Ramos (cell line): ENCODE results near the gene PRR33.

Experiments
- in situ Hi-C: fragments of 300-500 bp; cut with MboI; formaldehyde crosslinking; loops from one replicate; pipeline ENCODE4 v1.14.3; 2022; ENCODE audit warnings: low sequenced_read_pairs; ENCODE audit not compliant: unreplicated experiment

PRR33 gene

GRCh38 chr11:1918436-1919315 lies 27.0 kb upstream of the PRR33 start:
- in situ Hi-C loops, result loop anchor here (5.0 kb wide), 1 partner anchor 36 kb away; no protein-coding TSS in a partner anchor

- in situ Hi-C loops, result loop anchor here (5.0 kb wide), 1 partner anchor 35 kb away; no protein-coding TSS in a partner anchor
These were observed 26.1 kb upstream of the PRR33 start for GRCh38 chr11:1917523-1918435.

DNA sequence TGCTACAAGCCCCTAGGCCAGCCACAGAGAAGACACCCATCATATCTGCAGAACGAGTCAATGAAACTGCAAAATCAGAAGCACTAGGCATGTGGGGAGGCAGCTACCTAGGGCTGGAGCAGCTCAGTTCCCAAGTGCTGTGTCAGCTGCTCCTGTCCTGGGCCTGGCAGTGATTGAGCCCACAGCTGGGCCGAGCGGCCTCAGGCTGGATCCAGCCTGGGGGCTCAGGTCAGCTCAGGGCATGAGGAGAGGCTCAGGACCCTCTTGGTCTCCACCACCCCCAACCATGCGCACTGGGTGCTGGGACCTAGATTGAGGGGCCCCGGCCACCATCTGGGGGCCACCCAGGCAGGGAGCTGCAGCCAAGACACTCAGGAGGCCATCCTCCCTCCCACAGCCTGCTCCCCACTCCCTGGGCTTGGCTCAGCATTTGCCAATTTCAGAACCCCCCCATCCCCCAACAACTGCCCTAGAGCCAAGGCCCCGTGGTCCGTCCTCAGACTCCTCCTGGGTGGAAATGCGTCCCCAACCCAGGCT lies 25.4 kb upstream of the PRR33 start:
- in situ Hi-C loops, result loop anchor here (5.0 kb wide), 1 partner anchor 35 kb away; no protein-coding TSS in a partner anchor

- in situ Hi-C loops, result loop anchor here (5.0 kb wide), 1 partner anchor 34 kb away; no protein-coding TSS in a partner anchor
These were observed 24.7 kb upstream of the PRR33 start for GRCh38 chr11:1916132-1916985.

GRCh38 chr11:1915795-1916131 lies 24.1 kb upstream of the PRR33 start:
- in situ Hi-C loops, result loop anchor here (5.0 kb wide), 1 partner anchor 33 kb away; no protein-coding TSS in a partner anchor

GRCh38 chr11:1913271-1914060 lies 21.8 kb upstream of the PRR33 start:
- in situ Hi-C loops, result no loop called here

DNA sequence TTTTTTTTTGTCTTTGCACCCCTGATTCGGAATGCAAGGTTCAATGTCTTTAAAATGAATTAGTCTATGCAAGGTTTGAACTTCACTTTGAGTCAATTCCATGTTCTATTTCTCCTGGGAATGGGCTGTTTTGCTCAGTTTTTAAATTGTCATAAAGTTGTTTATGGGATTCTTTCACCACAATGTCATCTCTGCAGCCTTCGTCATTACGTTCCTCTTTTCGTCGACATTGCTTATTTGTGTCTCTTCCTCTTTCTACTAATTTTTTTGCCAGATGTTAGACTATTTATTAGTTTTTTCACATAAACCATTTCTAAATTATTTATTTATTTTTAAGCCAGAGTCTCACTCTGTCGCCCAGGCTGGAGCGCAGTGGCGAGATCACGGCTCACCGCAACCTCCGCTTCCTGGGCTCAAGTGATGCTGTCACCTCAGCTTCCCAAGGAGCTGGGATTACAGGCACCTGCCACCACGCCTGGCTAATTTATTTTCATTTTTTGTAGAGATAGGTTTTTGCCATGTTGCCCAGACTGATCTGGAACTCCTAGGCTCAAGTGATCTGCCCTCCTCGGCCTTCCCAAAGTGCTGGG lies 20.7 kb upstream of the PRR33 start:
- in situ Hi-C loops, result no loop called here

DNA sequence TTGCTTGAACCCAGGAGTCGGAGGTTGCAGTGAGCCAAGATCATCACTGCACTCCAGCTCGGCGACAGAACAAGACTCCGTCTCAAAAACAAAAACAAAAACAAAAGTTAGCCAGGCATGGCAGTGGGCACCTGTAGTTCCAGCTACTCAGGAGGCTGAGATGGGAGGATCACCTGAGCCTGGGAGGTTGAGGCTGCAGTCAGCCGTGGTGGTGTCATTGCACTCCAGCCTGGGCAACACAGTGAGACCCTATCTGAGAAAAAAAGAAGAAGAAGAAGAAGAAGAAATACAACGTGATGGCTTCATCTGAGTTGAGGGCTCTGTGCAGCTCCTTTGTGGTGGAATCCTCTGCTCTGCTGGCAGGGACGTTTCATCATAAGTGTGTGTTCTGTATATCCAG lies 17.8 kb upstream of the PRR33 start:
- in situ Hi-C loops, result no loop called here

DNA sequence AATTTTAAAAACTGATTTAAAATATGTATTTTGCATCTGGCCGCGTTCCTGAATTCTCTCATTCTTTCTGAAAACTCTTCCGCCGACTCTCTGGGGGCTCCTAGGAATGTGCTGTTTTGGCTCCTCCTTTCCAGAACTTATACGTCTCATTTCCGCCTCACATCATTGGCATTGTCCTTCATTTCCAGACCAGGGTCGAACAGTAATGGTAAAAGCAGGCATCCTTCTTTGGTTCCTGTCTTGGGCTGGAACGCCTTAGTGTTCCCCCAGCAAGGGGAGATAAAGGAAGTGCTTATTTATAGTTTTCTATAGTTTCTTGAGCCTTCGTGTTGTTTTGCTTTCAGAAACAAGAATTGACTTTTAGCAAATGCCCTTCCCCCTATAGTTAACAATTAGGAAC lies 16.9 kb upstream of the PRR33 start:
- in situ Hi-C loops, result no loop called here

DNA sequence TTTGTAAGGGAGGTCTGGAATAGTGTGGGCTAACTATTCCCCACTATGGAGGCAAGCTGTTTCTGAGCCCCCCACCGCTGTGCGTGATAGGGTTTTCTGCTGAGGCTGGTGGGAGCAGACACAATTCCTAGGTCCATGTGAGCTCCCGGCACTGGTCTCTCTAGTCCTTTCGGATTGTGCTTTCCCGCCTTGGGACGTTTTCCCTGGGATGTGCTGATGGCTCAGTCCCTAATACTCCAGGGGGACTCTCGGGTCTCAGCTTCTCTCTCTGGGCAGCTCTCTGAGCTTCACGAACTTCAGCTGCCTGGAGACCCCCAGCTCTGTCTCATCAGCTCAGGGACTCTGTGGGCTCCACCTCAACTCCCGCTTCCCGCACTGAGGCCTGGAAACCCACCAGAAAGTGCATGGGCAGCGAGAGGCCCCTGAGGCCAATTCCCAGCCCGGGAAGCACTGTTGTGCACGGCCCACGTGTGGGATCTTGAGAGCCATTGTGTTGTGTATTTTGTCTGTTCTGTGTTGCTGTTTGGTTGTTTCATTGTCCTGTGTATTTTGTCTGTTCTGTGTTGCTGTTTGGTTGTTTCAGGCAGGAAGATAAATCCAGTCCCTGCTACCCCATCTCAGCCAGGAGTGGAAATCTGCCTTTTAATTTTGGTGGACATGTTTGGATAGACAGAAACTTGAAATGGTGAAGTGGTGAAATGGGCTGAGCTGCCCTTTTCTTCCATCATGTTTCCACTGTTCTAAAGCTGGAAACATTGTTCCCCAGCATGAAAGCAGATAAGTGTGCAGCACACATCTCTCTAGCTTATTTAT lies 15.1 kb upstream of the PRR33 start:
- in situ Hi-C loops, result no loop called here

- in situ Hi-C loops, result no loop called here
These were observed 14.5 kb upstream of the PRR33 start for GRCh38 chr11:1906181-1906580.

DNA sequence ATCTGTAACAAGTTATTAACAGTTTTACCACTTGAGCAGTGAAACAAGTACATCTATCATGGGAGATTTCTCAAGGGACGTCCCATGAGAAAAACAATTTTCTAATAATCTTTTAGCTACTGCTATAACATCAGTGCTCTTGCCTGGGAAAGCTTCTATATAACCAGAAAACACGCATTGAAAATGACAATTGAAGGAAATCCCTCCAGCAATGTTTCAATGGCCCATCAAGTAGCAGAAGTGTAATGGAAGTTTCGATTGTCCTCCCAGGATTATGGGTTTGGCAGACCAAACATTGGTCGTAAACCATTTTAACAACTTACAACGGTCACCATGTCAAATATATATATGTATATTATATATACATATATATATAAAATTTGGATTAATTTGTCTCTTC lies 8.0 kb upstream of the PRR33 start:
- in situ Hi-C loops, result no loop called here

- in situ Hi-C loops, result no loop called here
These were observed 7.4 kb upstream of the PRR33 start for GRCh38 chr11:1899090-1899489.

GRCh38 chr11:1896923-1897322 lies 5.2 kb upstream of the PRR33 start:
- in situ Hi-C loops, result no loop called here

- in situ Hi-C loops, result no loop called here
These were observed 4.8 kb upstream of the PRR33 start for GRCh38 chr11:1896468-1896867.

DNA sequence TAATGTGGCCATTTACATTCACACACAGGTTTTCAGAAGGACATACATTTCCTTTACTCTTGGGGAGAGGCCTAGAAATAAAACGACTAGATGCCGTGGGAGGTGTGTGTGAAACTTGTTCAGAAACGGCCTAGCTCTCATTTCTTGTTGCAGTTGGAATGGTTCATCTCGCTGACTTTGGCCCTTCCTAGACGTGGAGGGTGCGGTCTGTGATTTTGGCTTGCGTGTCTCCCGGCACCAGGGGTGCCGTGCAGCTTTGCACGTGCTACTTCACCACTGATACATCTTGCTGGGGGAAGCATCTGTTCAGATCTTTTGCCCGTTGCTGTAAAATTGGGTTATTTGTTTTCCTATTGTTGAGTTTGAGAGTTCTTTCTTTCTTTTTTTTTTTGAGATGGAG lies 3.1 kb upstream of the PRR33 start:
- in situ Hi-C loops, result no loop called here

- in situ Hi-C loops, result no loop called here
These were observed 2.1 kb upstream of the PRR33 start for GRCh38 chr11:1893581-1894359.
